Endothelial cell of umbilical vein (primary cell): ENCODE data around the gene COL21A1. TPM values are rescaled to one million over a fixed set of nuclear protein-coding genes. Genes with fewer than 3 reads are reported as not detected.

Source experiments
- BruUV-seq: library from RNA; stranded (reverse); fragments of 400-500 nt; replicated peaks from 2 replicates; lab custom pipeline; 2021; lab: Mats Ljungman, UMichigan
- CTCF ChIA-PET: fragments of 300-600, 350-600 bp; sonication (Branson Sonifier 250); formaldehyde crosslinking; loops from one replicate; lab custom pipeline; 2021; ENCODE audit warnings: antibody characterized with exemption, inconsistent platforms; lab: Charles Lee
- POLR2A ChIA-PET: fragments of 300-600, 350-600 bp; sonication (Branson Sonifier 250); formaldehyde crosslinking; loops from one replicate; lab custom pipeline; 2021; ENCODE audit warnings: antibody characterized with exemption, inconsistent platforms; lab: Charles Lee
- DNase-seq: peaks from one replicate; pipeline ENCODE4 v3.0.0-alpha.2; 2011; ENCODE audit warnings: low read depth, low spot score
- FAIRE-seq: peaks from 2 replicates; lab custom pipeline; 2011; peaks lifted over from hg19 to GRCh38; lab: Jason Lieb, UNC
- H2AFZ ChIP-seq: 2 replicates; pipeline ENCODE4 v1.6.0; 2012; ENCODE audit warnings: low read depth, low read length, control low read depth, inconsistent platforms
- H3K27ac ChIP-seq: 2 replicates; pipeline ENCODE4 v1.5.1; 2011; ENCODE audit warnings: low read depth, mild to moderate bottlenecking, control low read depth, low read length, moderate library complexity; ENCODE audit not compliant: insufficient read depth
- H3K27me3 ChIP-seq, 2 experiments: 2 replicates each; pipeline versions ENCODE4 v1.6.0 to v1.6.1; 2011; ENCODE audit warnings: low read length in 2 of 2, mixed read lengths in 1 of 2; ENCODE audit not compliant: control insufficient read depth in 2 of 2, insufficient read depth in 2 of 2
- H3K36me3 ChIP-seq, 2 experiments: 2 replicates in 1 of 2; 3 replicates in 1 of 2; pipeline ENCODE4 v1.5.1; 2011; ENCODE audit warnings: low read length in 2 of 2, mild to moderate bottlenecking in 1 of 2, moderate library complexity in 1 of 2; ENCODE audit not compliant: control insufficient read depth in 2 of 2, insufficient read depth in 2 of 2; ENCODE audit errors: extremely low read depth in 1 of 2
- H3K4me1 ChIP-seq: 3 replicates; pipeline ENCODE4 v1.5.1; 2011; ENCODE audit warnings: mild to moderate bottlenecking, low read length; ENCODE audit not compliant: control insufficient read depth, insufficient read depth; ENCODE audit errors: extremely low read depth
- H3K4me2 ChIP-seq: 2 replicates; pipeline ENCODE4 v1.6.1; 2011; ENCODE audit warnings: low read length, control low read depth, mixed read lengths; ENCODE audit not compliant: insufficient read depth
- H3K4me3 ChIP-seq, 3 experiments: fragments of 200-600 bp in 1 of 3; sonication (generic), shearing (Covaris generic) in 1 of 3; replicated peaks in 1 of 3; 2 replicates each; pipeline ENCODE4 v1.5.1; 2011 to 2016; ENCODE audit warnings: control low read depth in 3 of 3, low read length in 3 of 3, mild to moderate bottlenecking in 2 of 3, inconsistent platforms in 1 of 3, low read depth in 1 of 3, moderate library complexity in 1 of 3; ENCODE audit not compliant: insufficient read depth in 1 of 3
- H3K79me2 ChIP-seq: 2 replicates; pipeline ENCODE4 v1.6.0; 2012; ENCODE audit warnings: low read length, inconsistent platforms; ENCODE audit not compliant: control insufficient read depth, insufficient read depth
- H3K9ac ChIP-seq: replicated peaks from 2 replicates; pipeline ENCODE3; 2011; ENCODE audit warnings: low read length, control low read depth; ENCODE audit not compliant: insufficient read depth; ENCODE audit errors: extremely low read depth
- H3K9me1 ChIP-seq: replicated peaks from 3 replicates; pipeline ENCODE4 v1.6.0; 2011; ENCODE audit warnings: mild to moderate bottlenecking, low read length; ENCODE audit not compliant: control insufficient read depth, insufficient read depth; ENCODE audit errors: extremely low read depth
- H3K9me3 ChIP-seq: replicated peaks from 2 replicates; pipeline ENCODE4 v1.5.1; 2012; ENCODE audit warnings: low read length, inconsistent platforms; ENCODE audit not compliant: control insufficient read depth, insufficient read depth
- H4K20me1 ChIP-seq: replicated peaks from 2 replicates; pipeline ENCODE3; 2011; ENCODE audit warnings: mild to moderate bottlenecking, low read length; ENCODE audit not compliant: control insufficient read depth, insufficient read depth; ENCODE audit errors: extremely low read depth
- EZH2 ChIP-seq: IDR thresholded peaks from 2 replicates; pipeline ENCODE4 v1.6.1; 2012; ENCODE audit warnings: borderline replicate concordance, low read depth, mild to moderate bottlenecking, moderate library complexity, low read length, inconsistent platforms; ENCODE audit not compliant: severe bottlenecking
- FOS ChIP-seq: IDR thresholded peaks from 2 replicates; pipeline ENCODE4 v1.6.1; 2011; ENCODE audit warnings: mild to moderate bottlenecking, low read length, moderate library complexity, borderline replicate concordance; ENCODE audit not compliant: insufficient read depth
- GATA2 ChIP-seq: IDR thresholded peaks from 2 replicates; pipeline ENCODE4 v1.7.0; 2011; ENCODE audit warnings: low read depth, mild to moderate bottlenecking, moderate library complexity, mixed read lengths, low read length; ENCODE audit not compliant: insufficient read length, insufficient read depth
- JUN ChIP-seq: IDR thresholded peaks from 2 replicates; pipeline ENCODE4 v1.6.1; 2011; ENCODE audit warnings: borderline replicate concordance, low read depth; ENCODE audit not compliant: insufficient read length, insufficient read depth
- MYC ChIP-seq: IDR thresholded peaks from one replicate; pipeline ENCODE4 v1.6.1; 2011; ENCODE audit warnings: mild to moderate bottlenecking, low read depth, low read length
- POLR2A ChIP-seq: IDR thresholded peaks from 2 replicates; pipeline ENCODE4 v1.6.1; 2012; ENCODE audit warnings: low read depth, mild to moderate bottlenecking, control low read depth, low read length
- POLR2AphosphoS5 ChIP-seq: IDR thresholded peaks from 2 replicates; pipeline ENCODE4 v1.6.1; 2012; ENCODE audit warnings: low read depth, mild to moderate bottlenecking, control low read depth, low read length, moderate library complexity; ENCODE audit not compliant: insufficient read depth
- dilution Hi-C: fragments of 300-500 bp; cut with MboI; formaldehyde crosslinking; loops from one replicate; pipeline ENCODE4 v1.15.0; 2019; ENCODE audit warnings: low sequenced_read_pairs; ENCODE audit not compliant: extremely low pct_ligation_motif_present
- intact Hi-C: fragments of 100-400 bp; cut with micrococcal nuclease; formaldehyde crosslinking; loops from one replicate; pipeline ENCODE4 v1.10.0; 2022
- polyA plus RNA-seq, 4 experiments: library from polyadenylated mRNA; depleted of rRNA in 3 of 4; stranded (reverse) in 3 of 4; unstranded in 1 of 4; fragments of >200 nt; gene quantifications; 2 replicates each; pipeline versions ENCODE4 v1.2.1 to v1.2.3, GENCODE V29; 2011 to 2012; ENCODE audit warnings: missing spikeins in 1 of 4
- total RNA-seq: library from RNA; stranded (reverse); gene quantifications from 2 replicates; pipeline ENCODE4 v1.2.3, GENCODE V29; 2021
- TF ChIP-seq, protein P1 (sequence below), 2 donors: IDR thresholded peaks; 1 replicate in 1 of 2; 2 replicates in 1 of 2; pipeline ENCODE4 v1.5.1; 2011; ENCODE audit warnings: low read length in 2 of 2, mild to moderate bottlenecking in 2 of 2, moderate library complexity in 2 of 2, control low read depth in 1 of 2, inconsistent platforms in 1 of 2, low read depth in 1 of 2; ENCODE audit not compliant: insufficient read depth in 1 of 2; ENCODE audit errors: extremely low read depth in 1 of 2
- TF ChIP-seq, protein P2 (sequence below): IDR thresholded peaks from 2 replicates; pipeline ENCODE4 v1.6.1; 2011; ENCODE audit not compliant: insufficient read depth, insufficient read length

The COL21A1 gene
- total and polyA plus RNA-seq, 2 donors (not counting 3 experiments of a cell fraction or from before 2014, with no cell fraction given): 0.22 to 1.4 TPM

DNA sequence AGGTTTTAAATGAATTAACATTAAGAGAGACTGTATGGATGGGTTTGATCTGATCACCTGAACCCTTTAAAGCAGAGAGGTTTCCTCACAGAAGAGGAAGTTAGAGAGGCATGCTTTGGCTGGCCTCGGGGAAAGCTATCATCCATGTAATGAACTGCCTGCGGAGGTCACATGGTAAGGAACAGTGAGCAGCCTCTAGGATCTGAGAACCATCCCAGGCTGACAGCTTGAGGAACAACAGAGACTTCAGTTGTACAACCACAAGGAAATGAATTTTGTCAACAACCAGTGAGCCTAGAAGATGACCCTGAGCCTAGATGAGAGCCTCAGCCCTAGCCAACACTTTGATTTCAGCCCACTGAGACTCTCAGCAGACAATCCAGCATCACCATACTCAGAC, 2.9 kb upstream of the COL21A1 start:
- H3K27me3 ChIP-seq: peaks cover 3% of the 10 kb centered on the region in 2 experiments
- no peaks in the 10 kb centered on the region for H3K9me3 ChIP-seq
- no peak overlapping the region for H3K4me3 ChIP-seq
- FAIRE-seq (no peak), DNase-seq (no peak)
- H3K9me1 ChIP-seq: no peaks in the 10 kb centered on the region
- H2AFZ ChIP-seq: no peak overlapping the region
- H3K4me2 ChIP-seq: no peak overlapping the region
- no peaks in the 10 kb centered on the region for H3K36me3 ChIP-seq
- no peaks in the 10 kb centered on the region for H4K20me1 ChIP-seq
- intact Hi-C loops: no loop called here
- ChIA-PET CTCF (no interaction called here), POLR2A (no interaction called here)
- H3K79me2 ChIP-seq: no peaks in the 10 kb centered on the region
- H3K4me1 ChIP-seq: no peaks in the 10 kb centered on the region
- no peak overlapping the region for H3K9ac ChIP-seq
- TF ChIP-seq FOS (no peak), EZH2 (no peak), POLR2AphosphoS5 (no peak), POLR2A (no peak), JUN (no peak), MYC (no peak), GATA2 (no peak)
- TF ChIP-seq, protein P1, sequence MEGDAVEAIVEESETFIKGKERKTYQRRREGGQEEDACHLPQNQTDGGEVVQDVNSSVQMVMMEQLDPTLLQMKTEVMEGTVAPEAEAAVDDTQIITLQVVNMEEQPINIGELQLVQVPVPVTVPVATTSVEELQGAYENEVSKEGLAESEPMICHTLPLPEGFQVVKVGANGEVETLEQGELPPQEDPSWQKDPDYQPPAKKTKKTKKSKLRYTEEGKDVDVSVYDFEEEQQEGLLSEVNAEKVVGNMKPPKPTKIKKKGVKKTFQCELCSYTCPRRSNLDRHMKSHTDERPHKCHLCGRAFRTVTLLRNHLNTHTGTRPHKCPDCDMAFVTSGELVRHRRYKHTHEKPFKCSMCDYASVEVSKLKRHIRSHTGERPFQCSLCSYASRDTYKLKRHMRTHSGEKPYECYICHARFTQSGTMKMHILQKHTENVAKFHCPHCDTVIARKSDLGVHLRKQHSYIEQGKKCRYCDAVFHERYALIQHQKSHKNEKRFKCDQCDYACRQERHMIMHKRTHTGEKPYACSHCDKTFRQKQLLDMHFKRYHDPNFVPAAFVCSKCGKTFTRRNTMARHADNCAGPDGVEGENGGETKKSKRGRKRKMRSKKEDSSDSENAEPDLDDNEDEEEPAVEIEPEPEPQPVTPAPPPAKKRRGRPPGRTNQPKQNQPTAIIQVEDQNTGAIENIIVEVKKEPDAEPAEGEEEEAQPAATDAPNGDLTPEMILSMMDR (IDR thresholded peaks at IDR 0.05; ENCODE audit: extremely low read depth in 1 of 2, insufficient read depth in 1 of 2, low read depth in 1 of 2, low read length in 2 of 2): no peak
- TF ChIP-seq, protein P2, sequence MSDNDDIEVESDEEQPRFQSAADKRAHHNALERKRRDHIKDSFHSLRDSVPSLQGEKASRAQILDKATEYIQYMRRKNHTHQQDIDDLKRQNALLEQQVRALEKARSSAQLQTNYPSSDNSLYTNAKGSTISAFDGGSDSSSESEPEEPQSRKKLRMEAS: no peak
- no peak overlapping the region for H3K27ac ChIP-seq
- dilution Hi-C loops: no loop called here
- no TSS peak for BruUV-seq
